WTC11 (cell line): ENCODE measurements around the gene NPY5R.

Source experiments
- FOXK1 ChIP-seq: sonication (generic); formaldehyde crosslinking; IDR thresholded peaks from 2 replicates; pipeline ENCODE4 v1.8.0; 2022; ENCODE audit warnings: mild to moderate bottlenecking, moderate library complexity, missing genetic modification reagents
- FOXP1 ChIP-seq: sonication (generic); formaldehyde crosslinking; IDR thresholded peaks from 2 replicates; pipeline ENCODE4 v1.8.0; 2022; ENCODE audit warnings: missing genetic modification reagents, mild to moderate bottlenecking, moderate library complexity, borderline replicate concordance
- NFE2L1 ChIP-seq: sonication (generic); formaldehyde crosslinking; IDR thresholded peaks from 2 replicates; pipeline ENCODE4 v1.8.1; 2023; ENCODE audit warnings: missing genetic modification reagents
- NR2C2 ChIP-seq: sonication (generic); formaldehyde crosslinking; IDR thresholded peaks from 2 replicates; pipeline ENCODE4 v1.8.0; 2022; ENCODE audit warnings: mild to moderate bottlenecking, missing genetic modification reagents
- RORB ChIP-seq: fragments of 250-450 bp; sonication (Bioruptor Pico); IDR thresholded peaks from 2 replicates; pipeline ENCODE4 v1.9.0; 2021; ENCODE audit warnings: mild to moderate bottlenecking
- TEAD1 ChIP-seq: sonication (generic); formaldehyde crosslinking; IDR thresholded peaks from 2 replicates; pipeline ENCODE4 v1.8.0; 2022; ENCODE audit warnings: mild to moderate bottlenecking, missing genetic modification reagents
- TEAD4 ChIP-seq: sonication (generic); formaldehyde crosslinking; IDR thresholded peaks from 2 replicates; pipeline ENCODE4 v1.8.0; 2022; ENCODE audit warnings: mild to moderate bottlenecking, missing genetic modification reagents
- TF ChIP-seq, protein P1 (sequence below): sonication (generic); formaldehyde crosslinking; conservative IDR thresholded peaks from 2 replicates; pipeline ENCODE4 v1.8.1; 2022; ENCODE audit warnings: mild to moderate bottlenecking, missing genetic modification reagents
- TF ChIP-seq, protein P2 (sequence below): fragments of 200-600 bp; IDR thresholded peaks from 2 replicates; pipeline ENCODE4 v1.8.0; 2022; ENCODE audit warnings: antibody characterized with exemption
- TF ChIP-seq, protein P3 (sequence below): sonication (generic); formaldehyde crosslinking; IDR thresholded peaks from 2 replicates; pipeline ENCODE4 v1.8.1; 2023; ENCODE audit warnings: mild to moderate bottlenecking, missing genetic modification reagents, moderate library complexity
- TF ChIP-seq, protein P4 (sequence below): sonication (generic); formaldehyde crosslinking; IDR thresholded peaks from 2 replicates; pipeline ENCODE4 v1.8.1; 2023; ENCODE audit warnings: mild to moderate bottlenecking, missing genetic modification reagents, borderline replicate concordance

DNA sequence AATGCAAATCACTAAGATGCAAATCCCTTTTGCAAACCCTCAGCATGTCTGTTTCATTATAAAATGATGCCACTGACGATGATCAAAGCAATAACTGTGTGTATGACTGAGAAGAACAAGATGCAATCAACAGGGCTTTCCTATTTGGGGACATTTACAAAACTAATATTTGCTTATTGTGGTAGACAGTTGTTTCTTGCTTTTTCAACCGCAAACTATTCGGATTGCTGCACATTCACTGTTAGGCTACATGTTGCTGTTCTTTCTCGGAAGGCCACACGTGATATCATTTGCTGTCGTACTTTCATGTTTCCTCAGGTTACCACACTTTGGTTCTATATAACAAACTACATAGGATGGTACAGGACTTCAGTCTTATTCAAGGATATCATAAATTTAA is 49.8 kb downstream of the NPY5R start:
- TF ChIP-seq, protein P1, sequence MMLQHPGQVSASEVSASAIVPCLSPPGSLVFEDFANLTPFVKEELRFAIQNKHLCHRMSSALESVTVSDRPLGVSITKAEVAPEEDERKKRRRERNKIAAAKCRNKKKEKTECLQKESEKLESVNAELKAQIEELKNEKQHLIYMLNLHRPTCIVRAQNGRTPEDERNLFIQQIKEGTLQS (CRISPR knock-in tag): no peak
- TF ChIP-seq, protein P2, sequence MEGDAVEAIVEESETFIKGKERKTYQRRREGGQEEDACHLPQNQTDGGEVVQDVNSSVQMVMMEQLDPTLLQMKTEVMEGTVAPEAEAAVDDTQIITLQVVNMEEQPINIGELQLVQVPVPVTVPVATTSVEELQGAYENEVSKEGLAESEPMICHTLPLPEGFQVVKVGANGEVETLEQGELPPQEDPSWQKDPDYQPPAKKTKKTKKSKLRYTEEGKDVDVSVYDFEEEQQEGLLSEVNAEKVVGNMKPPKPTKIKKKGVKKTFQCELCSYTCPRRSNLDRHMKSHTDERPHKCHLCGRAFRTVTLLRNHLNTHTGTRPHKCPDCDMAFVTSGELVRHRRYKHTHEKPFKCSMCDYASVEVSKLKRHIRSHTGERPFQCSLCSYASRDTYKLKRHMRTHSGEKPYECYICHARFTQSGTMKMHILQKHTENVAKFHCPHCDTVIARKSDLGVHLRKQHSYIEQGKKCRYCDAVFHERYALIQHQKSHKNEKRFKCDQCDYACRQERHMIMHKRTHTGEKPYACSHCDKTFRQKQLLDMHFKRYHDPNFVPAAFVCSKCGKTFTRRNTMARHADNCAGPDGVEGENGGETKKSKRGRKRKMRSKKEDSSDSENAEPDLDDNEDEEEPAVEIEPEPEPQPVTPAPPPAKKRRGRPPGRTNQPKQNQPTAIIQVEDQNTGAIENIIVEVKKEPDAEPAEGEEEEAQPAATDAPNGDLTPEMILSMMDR: no peak
- TF ChIP-seq FOXK1 (CRISPR knock-in tag): no peak
- no peak for TF ChIP-seq TEAD1 (CRISPR knock-in tag)
- no peak for TF ChIP-seq RORB
- TF ChIP-seq NFE2L1 (CRISPR knock-in tag): no peak
- no peak for TF ChIP-seq NR2C2
- TF ChIP-seq, protein P3, sequence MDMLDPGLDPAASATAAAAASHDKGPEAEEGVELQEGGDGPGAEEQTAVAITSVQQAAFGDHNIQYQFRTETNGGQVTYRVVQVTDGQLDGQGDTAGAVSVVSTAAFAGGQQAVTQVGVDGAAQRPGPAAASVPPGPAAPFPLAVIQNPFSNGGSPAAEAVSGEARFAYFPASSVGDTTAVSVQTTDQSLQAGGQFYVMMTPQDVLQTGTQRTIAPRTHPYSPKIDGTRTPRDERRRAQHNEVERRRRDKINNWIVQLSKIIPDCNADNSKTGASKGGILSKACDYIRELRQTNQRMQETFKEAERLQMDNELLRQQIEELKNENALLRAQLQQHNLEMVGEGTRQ (CRISPR knock-in tag): no peak
- no peak for TF ChIP-seq TEAD4 (CRISPR knock-in tag)
- TF ChIP-seq, protein P4, sequence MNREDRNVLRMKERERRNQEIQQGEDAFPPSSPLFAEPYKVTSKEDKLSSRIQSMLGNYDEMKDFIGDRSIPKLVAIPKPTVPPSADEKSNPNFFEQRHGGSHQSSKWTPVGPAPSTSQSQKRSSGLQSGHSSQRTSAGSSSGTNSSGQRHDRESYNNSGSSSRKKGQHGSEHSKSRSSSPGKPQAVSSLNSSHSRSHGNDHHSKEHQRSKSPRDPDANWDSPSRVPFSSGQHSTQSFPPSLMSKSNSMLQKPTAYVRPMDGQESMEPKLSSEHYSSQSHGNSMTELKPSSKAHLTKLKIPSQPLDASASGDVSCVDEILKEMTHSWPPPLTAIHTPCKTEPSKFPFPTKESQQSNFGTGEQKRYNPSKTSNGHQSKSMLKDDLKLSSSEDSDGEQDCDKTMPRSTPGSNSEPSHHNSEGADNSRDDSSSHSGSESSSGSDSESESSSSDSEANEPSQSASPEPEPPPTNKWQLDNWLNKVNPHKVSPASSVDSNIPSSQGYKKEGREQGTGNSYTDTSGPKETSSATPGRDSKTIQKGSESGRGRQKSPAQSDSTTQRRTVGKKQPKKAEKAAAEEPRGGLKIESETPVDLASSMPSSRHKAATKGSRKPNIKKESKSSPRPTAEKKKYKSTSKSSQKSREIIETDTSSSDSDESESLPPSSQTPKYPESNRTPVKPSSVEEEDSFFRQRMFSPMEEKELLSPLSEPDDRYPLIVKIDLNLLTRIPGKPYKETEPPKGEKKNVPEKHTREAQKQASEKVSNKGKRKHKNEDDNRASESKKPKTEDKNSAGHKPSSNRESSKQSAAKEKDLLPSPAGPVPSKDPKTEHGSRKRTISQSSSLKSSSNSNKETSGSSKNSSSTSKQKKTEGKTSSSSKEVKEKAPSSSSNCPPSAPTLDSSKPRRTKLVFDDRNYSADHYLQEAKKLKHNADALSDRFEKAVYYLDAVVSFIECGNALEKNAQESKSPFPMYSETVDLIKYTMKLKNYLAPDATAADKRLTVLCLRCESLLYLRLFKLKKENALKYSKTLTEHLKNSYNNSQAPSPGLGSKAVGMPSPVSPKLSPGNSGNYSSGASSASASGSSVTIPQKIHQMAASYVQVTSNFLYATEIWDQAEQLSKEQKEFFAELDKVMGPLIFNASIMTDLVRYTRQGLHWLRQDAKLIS (CRISPR knock-in tag): no peak
- no peak for TF ChIP-seq FOXP1 (CRISPR knock-in tag)
